Inferior parietal cortex (tissue), 1 donor: ENCODE results near the gene ARHGAP22.
"Not testable (repeated sequence)": the region's sequence is repeated elsewhere in the genome, so short reads cannot be mapped to it uniquely, and the experiment has no call there.

Source experiments
- DNase-seq: peaks from one replicate; pipeline ENCODE4 v3.0.0-alpha.2; 2016; ENCODE audit errors: extremely low spot score

The ARHGAP22 gene, protein sequence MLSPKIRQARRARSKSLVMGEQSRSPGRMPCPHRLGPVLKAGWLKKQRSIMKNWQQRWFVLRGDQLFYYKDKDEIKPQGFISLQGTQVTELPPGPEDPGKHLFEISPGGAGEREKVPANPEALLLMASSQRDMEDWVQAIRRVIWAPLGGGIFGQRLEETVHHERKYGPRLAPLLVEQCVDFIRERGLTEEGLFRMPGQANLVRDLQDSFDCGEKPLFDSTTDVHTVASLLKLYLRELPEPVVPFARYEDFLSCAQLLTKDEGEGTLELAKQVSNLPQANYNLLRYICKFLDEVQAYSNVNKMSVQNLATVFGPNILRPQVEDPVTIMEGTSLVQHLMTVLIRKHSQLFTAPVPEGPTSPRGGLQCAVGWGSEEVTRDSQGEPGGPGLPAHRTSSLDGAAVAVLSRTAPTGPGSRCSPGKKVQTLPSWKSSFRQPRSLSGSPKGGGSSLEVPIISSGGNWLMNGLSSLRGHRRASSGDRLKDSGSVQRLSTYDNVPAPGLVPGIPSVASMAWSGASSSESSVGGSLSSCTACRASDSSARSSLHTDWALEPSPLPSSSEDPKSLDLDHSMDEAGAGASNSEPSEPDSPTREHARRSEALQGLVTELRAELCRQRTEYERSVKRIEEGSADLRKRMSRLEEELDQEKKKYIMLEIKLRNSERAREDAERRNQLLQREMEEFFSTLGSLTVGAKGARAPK

DNA sequence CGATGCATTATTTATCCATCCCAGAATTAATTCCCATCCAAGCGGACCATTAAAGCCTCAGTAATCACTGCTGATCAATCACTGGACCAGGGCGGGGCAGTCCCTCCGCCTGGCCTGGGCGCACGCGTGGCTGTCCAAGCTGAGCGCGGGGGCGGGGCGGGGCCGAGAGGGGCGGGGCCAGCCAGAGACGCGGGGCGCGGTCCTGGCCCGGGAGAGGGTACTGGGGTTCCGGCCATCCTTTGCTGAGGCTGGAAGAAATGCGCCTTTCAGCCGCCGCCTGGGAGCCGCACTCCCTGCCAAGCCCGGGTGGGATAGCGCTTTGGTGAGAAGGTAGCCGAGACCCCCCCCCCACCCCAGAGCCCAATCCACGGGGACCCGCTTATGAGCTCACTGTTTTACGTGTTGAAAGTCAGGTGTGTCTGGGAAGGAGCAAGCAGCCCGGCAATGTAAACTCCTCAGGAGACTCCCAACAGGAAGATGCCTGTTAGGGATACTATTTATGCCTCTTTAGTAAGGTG is at the start of gene ARHGAP22:
Gene ARHGAP22, minus strand, starts transcription at position 83 of the 518 bp plus-strand sequence. CDS start 277 bp downstream, outside the sequence.
- DNase-seq: no peak

GRCh38 chr10:48653944-48654698 is 49.2 kb upstream of the ARHGAP22 start:
- no peak for DNase-seq

DNA sequence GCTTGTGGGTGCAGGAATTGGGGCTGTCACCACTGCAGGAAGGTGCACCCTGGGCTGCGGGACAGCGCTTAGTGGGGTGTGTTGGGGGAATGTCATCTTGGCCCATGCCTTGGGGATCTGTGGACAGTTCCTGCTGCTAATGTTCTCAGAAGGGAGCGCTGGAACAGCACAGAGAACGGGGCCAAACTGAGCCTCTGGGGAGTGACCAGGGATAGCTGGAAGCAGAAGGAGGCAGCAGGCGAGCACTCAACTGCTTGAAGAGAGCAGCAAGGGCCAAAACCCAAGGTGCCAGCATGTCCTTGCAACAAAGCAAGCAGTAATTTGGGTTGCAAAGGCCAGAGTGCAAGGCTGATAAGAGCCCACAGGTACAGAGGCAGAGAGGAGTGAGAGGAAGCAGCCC is 48.5 kb upstream of the ARHGAP22 start:
- DNase-seq: no peak

- no peak for DNase-seq
These were observed 47.5 kb upstream of the ARHGAP22 start for GRCh38 chr10:48652344-48652743.

GRCh38 chr10:48651839-48652238 is 47.0 kb upstream of the ARHGAP22 start:
- DNase-seq: no peak

DNA sequence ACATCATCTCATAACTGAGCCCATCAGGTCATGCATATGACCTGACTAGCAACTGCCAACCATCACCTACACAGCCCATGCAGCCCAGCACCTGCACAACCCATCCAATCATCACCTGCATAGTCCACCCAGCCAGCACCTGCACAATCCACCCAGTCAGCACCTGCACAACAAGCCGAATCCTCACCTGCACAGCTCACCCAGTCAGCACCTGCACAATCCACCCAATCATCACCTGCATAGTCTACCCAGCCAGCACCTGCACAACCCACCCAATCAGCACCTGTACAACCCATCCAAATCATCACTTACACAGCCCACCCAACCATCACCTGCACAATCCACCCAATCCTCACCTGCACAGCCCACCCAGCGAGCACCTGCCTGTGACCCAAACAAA is 46.4 kb upstream of the ARHGAP22 start:
- no peak for DNase-seq

GRCh38 chr10:48649349-48649944 is 44.6 kb upstream of the ARHGAP22 start:
- no peak for DNase-seq

GRCh38 chr10:48648172-48648942 is 43.5 kb upstream of the ARHGAP22 start:
- no peak for DNase-seq

GRCh38 chr10:48647073-48647472 is 42.2 kb upstream of the ARHGAP22 start:
- not testable (repeated sequence) for DNase-seq

DNA sequence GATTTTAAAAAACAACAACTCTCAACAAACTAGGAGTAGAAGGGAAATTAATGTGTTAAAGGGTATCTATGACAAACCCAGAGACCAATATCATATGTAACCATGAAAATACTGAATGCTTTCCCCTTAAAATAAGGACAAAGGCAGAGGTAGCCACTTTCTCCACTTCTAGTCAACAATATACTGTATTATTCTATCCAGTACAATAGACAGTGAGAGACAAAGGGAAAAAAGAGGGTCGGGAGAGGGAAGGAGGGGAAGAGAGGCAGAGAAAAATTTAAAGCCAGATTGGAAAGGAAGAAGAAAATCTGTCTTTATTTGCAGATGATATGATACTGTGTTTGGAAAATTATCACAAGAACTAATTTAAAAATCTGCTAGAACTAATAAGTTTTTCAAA is 40.7 kb upstream of the ARHGAP22 start:
- no peak for DNase-seq

DNA sequence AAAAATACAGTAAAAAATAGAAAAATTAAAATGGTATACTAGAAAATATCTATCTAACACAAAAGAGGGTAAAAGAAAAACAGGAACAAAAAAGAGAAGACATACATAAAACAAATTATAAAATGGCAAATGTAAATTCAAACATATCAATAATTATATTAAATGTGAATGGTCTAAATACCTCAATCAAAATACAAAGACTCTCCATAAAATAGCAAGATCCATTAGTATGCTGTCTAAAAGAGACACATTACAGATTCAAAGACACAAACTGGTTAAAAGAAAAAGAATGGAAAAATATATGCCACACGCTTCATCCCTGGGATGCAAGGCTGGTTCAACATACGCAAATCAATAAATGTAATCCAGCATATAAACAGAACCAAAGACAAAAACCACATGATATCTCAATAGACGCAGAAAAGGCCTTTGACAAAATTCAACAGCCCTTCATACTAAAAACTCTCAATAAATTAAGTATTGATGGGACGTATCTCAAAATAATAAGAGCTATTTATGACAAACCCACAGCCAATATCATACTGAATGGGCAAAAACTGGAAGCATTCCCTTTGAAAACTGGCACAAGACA is 36.3 kb upstream of the ARHGAP22 start:
- DNase-seq: not testable (repeated sequence)

DNA sequence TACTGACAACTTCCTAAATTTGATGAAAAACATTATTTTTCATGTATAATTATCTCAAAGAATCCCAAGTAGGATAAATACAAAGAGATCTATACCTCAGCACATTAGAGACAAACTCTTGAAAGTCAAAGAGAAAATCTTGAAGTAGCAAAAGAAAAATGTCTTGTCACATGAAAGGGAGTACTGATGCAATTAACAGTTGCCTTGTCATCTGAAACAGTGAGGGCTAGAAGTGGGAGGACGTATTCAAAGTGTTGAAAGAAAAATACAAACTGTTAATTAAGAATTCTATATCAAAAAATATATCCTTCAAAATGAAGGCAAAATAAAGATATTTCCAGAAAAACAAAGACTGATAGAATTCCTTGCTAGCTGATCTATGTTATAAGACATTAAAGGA is 35.5 kb upstream of the ARHGAP22 start:
- no peak for DNase-seq

- no peak for DNase-seq
These were observed 34.8 kb upstream of the ARHGAP22 start for GRCh38 chr10:48639632-48640031.

DNA sequence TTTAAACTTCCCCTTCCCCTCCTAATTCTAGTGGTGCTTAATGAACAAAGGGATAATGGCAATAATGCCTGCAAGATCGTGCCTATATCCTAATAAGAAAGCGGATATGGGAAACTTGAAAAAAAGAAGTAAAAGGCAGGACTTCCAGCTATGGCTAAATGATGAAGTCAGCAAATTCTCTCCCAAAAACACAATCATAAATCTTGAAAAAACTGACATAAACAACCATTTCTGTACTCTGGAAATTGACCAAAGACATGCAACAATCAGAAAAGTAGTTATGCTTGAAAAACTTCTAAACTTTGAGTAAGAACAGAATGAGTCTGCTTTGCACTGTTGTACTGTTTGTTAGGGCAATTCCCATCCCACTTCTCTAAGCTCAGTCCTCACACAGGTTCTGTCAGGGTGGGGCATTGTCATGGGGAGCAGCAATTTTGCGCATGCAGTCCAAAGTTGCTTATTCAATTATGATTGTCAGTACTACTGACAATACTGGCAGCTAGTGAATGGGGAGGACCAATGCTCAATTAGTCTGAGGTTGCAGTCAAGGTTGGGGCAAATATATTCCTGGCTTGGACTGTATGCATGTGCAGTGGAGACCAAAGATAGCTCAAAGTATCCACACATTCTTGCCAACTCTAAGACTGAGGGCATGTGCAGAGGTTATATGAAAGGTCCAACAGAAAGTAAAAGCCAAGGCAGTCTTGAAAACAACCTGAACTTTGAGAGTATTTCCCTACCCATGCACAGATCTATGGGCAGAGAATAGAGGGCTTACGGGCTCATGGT is 34.1 kb upstream of the ARHGAP22 start:
- no peak for DNase-seq

DNA sequence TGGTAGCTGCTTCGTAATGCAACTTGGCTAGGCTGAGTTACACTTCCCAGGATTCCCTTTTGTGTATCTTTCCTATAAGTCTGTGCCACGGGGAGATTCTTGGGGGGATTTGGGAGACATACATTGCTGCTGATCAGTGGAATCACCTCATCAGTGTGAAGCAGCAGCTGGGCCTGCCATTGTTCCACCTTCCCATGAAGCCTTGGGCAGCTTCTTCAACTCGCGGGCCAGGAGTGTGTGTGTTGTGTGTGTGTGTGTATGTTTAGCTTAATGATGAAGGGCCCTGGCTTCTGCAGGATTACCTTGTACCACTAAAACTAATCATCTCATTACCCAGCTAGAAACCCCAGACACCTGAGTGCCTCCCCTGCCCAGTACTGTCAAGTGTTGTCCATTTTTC is 33.3 kb upstream of the ARHGAP22 start:
- no peak for DNase-seq

GRCh38 chr10:48636901-48637300 is 32.0 kb upstream of the ARHGAP22 start:
- no peak for DNase-seq

DNA sequence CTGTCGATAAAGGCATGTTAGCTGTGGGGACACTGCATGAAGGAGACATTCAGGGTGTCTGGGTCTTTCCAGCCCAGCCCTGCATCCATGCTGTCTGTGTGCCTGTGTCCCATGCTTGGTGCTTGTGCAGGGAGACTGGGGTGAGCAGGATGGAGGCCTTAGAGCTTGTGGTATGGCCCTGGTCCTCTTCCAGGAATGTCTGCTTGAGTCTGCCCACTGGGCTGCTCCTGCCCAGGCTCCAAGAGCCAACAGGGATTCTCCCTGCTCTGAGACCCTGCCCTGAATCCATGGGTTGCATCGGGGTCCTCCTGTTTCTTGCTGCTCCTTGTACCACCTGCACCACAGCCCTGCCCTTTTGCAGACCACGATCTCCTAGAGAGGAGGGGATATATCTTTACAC is 31.4 kb upstream of the ARHGAP22 start:
- no peak for DNase-seq

GRCh38 chr10:48634984-48635557 is 30.2 kb upstream of the ARHGAP22 start:
- DNase-seq: no peak

GRCh38 chr10:48634198-48634983 is 29.5 kb upstream of the ARHGAP22 start:
- DNase-seq: no peak
